HG02642 (cell line): ENCODE results near the gene POLE.

ENCODE experiments used
- ATAC-seq: cut with Tn5 transposase; IDR thresholded peaks from one replicate; pipeline ENCODE4 v1.9.1; 2021; ENCODE audit warnings: mild to moderate bottlenecking; ENCODE audit not compliant: unreplicated experiment, poor library complexity

The POLE gene

GRCh38 chr12:132583411-132583710, 103.8 kb downstream of the POLE start:
- no peak for ATAC-seq

GRCh38 chr12:132582582-132583410, 104.3 kb downstream of the POLE start:
- no peak for ATAC-seq

DNA sequence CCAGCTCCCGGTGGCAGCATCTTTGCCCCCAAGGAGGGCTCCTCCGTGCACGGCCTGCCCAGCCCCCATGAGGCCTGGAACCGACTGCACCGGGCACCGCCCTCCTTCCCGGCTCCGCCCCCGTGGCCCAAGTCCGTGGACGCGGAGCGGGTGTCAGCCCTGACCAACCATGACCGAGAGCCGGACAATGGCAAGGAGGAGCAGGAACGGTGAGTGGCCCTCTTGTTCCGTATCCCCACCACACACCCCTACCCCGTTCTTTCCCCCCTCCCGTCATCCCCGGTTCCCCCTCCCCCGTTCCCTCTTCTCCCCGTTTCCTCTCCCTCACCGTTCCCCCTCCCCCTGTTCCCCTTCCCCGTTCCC, 105.1 kb downstream of the POLE start:
- no peak for ATAC-seq

DNA sequence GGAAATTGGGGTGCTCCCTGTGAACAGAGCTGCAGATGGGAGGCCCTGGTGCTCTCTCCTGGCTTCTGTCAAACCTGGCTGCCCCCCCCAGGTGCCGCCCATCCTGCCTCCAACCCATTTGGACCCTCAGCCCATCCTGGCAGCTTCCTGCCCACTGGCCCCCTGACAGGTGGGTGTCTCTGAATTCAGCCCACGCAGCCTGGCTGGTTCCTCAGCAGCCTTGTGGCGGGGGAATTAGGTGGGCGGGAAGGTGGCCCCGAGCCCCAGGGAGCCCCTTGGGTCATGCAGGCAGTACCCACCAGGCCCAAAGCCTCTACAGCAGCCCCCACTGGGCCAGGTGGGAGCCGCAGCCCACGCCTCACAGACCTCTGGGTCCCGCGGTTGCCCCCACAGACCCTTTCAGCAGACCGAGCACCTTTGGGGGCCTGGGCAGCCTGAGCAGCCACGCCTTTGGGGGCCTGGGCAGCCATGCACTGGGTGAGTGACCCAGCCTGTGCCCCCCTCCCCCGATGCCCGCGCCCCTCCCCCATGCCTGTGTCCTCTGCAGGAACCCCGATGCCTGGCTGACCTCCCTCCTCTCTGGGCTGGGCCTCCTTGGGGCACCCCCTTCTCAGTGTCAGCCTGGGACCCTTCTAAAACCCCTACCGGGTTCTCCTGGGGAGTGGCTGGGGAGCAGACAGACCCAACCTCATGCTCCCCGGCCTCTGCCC, 105.6 kb downstream of the POLE start:
- no peak for ATAC-seq

DNA sequence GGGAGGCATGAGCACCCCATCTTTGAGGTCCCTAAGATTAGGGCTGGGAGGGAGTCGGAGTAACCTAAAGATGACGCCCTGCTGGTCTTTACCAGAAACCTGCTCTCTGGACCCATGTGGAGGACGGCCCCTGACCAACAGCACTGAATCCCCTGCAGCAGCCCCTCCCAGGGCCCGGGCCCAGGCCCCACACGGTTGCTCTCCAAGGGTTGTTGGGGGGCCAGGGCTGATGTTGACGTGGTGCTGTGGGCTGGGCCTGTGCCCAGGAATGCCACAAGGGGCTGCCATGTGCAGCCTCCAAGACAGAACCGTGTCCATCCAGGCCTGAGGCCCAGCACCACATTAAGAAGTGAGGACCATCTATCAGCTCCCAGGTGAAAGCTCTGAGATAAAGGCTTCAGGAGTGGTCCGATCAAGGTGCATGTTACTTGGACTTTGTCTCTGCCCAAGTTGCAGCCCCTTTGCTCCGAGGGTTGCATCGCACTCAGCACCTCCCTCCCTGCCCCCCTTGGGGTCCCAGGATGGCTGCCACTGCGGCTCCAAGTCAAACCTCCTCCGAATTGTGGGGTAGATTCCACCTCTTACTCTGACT, 106.3 kb downstream of the POLE start:
- ATAC-seq: no peak

DNA sequence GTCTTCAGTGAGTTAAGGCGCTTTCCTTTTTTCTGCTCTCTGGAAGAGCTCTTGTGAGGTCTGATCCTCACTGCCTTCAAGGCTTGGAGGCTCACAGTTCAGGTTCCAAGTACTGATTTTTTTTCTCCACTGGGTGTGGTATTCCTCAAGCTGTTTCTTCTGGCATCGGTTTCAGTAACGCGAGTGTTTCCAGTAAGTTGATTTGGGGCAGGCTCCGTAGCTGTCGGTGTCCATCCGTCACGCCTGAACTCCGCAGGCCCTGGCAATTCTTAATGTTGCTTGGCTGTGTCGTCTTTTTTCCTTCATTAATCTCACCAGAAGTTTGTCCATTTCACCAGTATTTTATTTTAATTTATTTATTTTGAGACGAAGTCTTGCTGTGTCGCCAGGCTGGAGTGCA, 107.4 kb downstream of the POLE start:
- no peak for ATAC-seq

- ATAC-seq: no peak
Measured at GRCh38 chr12:132578826-132579225, 108.3 kb downstream of the POLE start.

DNA sequence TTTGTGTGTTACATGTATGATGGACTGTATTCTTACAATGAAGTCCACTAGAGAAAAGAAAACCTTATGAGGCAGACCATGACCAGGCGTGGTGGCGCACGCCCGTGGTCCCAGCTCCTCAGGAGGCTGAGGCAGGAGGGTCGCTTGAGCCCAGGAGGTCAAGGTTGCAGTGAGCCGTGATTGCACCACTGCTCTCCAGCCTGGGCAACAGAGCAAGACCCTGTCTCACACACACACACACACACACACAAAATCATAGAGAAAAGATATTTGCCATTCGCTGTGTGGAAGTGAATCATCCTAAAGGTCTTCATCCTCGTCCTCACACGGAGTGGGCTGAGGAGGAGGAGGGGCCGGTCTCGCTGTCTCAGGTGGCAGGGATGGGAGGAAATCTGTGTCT, 109.0 kb downstream of the POLE start:
- ATAC-seq: no peak

GRCh38 chr12:132577191-132577920, 109.8 kb downstream of the POLE start:
- no peak for ATAC-seq

GRCh38 chr12:132576701-132577100, 110.4 kb downstream of the POLE start:
- no peak for ATAC-seq

DNA sequence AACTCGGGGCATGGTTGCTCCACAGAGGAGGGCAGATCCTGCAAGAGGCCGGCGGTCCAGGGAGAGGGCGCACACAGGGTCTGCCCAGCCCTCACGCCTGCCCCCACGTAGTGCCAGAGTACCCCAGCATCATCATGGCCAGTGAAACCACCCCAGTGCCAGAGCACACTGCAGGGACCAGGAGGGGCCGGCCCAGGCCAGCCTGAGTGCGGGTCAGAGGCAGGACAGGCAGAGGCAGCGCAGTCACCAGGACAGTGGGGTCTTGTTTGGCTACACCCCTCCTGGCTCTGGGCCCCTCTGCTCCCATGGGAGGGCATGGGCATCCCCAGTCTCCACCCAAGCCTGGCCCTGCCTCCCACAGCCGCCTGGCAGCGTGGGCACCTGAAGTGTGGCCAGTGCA, 111.5 kb downstream of the POLE start:
- no peak for ATAC-seq

GRCh38 chr12:132574271-132574996, 112.7 kb downstream of the POLE start:
- no peak for ATAC-seq
